Stimulated activated CD4-positive, alpha-beta T cell treated with anti-CD3 and anti-CD28 coated beads, Interleukin-4, amount 100 ng/mL, for 48 hours (primary cell): ENCODE data around the gene MCTP2.

Source experiments
- DNase-seq, 2 donors: peaks; one replicate each; pipeline ENCODE4 v3.0.0-alpha.2; 2020; ENCODE audit warnings: low read depth in 2 of 2

MCTP2 gene

GRCh38 chr15:94352636-94353487 lies 121.5 kb downstream of the MCTP2 start:
- DNase-seq = no peak

- no peak for DNase-seq
Measured at GRCh38 chr15:94353488-94353820, 122.1 kb downstream of the MCTP2 start.

DNA sequence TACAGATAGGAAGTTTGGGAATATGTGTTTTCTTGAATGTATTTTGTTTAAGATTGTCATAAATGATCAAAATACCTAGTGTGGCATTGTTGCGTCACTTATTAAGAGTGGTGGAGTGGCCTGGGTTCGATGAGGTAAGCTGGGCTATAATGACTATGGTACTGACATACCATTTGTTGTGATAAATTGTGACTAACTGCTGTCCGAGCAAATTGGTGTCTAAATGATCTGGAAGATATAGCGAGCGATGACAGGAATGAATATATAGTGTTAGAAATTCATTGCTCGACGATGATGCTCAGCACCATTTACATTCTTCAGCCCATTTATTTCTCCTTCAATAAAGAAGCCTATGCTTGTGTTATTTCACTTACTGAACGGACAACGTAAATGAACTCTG lies 123.3 kb downstream of the MCTP2 start:
- no peak for DNase-seq

DNA sequence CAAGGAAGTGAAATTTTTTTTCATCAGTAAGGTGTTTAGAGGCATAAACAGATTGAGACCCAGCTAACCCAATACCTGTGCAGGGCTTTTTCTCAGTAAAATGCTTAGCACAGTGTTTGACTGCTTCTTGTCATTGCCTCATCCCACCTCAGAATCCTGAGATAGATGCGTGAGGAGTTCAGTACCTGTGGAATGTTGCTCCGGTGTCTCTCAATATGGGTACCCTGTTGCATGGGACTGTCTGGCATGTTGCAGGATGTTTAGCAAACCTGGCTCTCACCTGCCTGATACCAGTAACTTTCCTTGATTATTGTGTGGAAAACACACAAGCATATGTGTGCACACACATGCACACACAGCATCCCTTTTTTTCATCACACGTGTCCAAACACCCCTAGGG lies 128.4 kb downstream of the MCTP2 start:
- no peak for DNase-seq

DNA sequence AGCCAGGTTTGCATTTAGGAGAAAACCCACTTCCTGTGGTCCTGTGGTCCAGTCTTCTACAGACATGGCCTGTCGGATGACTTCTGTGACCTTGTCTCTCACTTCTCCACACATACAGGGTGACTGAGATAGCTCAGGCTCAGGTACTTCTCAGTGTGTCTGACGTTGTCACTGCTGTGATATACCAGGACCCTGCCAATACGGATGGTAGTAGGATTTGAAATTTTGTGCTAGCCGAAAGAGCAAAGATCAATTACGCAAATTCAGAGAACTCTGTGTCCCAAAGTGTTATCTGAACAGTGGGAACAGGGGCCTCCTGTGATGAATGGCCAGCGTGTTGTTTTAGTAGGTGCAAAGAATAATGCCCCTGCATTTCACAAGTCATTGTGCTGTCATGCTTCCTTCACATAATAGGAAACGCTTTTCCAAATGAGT lies 128.9 kb downstream of the MCTP2 start:
- no peak for DNase-seq

DNA sequence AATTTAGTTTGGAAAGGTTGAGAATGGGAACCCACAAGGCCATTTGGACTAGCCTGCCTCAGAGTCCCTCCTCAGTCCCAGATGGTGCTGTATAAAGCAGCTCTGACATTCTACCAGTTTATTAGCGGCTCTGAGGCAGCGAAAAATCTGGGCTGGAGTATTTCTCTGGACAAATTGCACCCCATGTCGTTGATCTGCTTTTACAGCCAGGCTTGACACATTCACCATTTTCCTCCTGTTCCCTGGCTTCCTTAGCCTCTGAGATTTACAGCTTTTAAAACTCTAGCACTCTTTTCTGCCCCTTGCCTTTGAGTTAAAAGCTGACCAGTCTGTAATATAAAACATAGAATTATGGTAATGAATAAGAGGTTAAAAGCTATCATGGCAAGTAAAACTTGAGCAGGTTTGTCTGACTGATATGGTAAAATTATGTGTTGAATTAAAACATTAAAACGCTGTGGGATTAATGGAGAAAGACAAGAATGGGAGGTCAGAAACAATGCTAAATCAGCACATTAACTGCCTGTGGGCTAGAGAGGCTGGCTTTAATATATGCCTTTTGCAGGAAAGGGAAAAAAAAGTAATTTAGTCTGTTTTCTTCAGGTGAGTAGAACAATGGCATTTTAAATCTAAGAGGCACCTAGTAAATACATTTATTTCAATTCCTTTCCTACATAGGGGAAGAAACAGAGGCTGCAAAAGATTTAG lies 131.2 kb downstream of the MCTP2 start:
- no peak for DNase-seq

- DNase-seq = no peak
Measured at GRCh38 chr15:94363382-94363781, 132.0 kb downstream of the MCTP2 start.

DNA sequence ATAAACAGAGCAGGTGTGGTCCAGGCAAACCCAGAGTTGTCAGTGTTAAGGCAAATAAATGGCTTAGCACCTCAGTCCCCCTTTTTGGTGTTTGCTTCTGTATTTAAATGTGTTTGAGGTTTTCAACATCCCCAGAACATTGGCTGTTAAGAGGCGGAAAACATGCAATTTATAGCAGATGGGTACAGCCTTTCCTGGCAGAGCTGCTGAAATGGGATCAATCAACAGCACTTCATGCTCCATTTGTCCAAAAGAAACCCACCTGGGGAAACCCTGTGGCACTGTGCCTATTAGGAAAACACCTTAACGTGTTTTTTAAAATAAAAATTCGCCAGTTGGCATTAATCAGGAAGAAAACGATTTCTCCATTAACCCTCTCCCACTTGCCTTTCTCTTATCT lies 135.4 kb downstream of the MCTP2 start:
- DNase-seq = no peak

GRCh38 chr15:94367726-94368535 lies 136.6 kb downstream of the MCTP2 start:
- DNase-seq = no peak

DNA sequence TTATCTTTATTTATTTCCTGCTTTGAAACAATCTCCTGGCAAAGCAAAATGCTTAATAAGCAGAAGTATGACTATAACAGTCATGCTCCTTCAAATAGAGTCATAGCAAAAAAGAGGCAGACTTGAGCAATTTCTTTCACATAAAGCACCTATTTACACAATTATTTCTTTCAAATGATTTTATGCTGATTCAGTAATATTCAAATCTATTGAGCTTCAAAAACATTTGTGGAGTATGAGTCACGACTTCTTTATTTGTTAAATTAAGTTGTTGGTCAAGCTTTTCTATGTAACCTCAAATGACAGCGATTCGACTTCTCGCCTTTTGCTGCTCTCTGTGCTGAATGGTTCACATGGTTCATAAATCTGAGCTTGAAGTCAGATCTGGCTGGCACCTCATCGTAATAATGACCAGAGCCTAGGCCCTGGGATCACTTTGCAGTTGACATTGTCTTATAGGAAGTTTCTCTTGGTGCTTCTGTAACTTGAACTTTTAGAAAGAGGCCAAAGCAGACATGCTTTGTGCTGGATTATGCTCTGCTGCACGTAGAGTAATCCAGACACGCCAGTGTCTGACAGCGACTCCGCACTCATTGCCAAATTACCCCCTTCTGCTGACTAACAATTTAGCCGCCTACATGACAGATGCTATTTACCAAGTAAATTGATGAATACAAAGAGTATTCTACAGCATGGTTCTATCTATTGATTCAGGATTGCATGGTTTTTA lies 139.0 kb downstream of the MCTP2 start:
- DNase-seq = no peak

GRCh38 chr15:94370936-94371285 lies 139.6 kb downstream of the MCTP2 start:
- DNase-seq = no peak

DNA sequence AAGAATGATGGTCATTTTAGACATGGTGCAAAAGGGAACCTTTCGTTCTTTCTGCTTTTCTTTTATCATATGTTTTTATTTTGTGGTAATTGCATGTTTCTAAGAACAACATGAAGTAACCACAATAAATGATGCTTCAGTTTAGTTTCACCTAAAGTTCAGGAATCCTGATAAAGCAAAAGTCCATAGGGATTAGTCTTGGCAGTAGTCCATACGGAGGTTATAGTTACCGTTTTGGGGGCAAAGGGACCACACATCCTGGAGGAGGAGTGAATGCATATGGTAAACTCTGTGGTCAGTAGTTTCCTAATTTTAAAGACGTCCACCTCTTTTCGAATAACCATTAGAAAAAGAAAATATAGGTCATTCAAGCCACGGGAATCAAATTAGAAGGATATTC lies 141.5 kb downstream of the MCTP2 start:
- DNase-seq = no peak

GRCh38 chr15:94375997-94376396 lies 144.6 kb downstream of the MCTP2 start:
- no peak for DNase-seq

DNA sequence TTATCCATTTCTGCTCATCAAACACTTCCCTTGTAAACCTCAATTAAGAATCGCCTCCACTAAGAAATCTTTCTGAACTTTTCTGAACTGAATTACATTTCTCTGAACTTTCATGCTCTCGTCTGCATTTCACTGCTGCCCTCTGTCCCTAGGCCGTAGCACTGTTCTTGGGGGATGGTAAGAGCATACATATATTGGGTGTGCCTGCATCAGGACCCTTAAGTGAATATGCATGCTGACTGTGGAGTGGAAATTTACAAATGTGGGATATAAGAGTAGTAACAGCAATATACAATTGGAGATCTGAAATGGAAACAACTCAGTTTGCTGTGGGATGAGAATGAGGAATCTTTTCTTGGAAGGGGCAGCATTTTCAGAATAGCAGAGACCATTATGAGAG lies 148.6 kb downstream of the MCTP2 start:
- DNase-seq = no peak

GRCh38 chr15:94380798-94381197 lies 149.4 kb downstream of the MCTP2 start:
- DNase-seq = no peak

DNA sequence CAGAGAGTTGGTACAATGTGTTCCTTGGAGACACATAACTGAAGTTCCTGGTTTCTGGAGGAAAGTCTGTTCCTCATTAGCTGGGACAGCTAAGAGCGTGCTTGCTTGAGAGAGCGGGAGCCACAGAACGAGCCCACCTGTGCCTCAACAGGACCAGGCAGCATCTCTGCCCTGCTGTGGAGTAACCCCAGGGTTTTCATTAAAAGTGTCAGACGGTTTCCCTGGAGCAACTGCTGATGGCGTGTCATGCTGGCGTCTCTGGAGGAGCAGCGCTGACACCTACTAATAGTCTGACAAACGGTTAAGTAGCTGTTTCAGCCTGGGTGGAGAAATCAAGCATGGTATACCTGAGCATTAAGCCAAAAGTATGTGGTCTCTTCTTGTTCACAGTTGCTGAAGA lies 150.0 kb downstream of the MCTP2 start:
- no peak for DNase-seq

GRCh38 chr15:94383041-94383440 lies 151.7 kb downstream of the MCTP2 start:
- no peak for DNase-seq

DNA sequence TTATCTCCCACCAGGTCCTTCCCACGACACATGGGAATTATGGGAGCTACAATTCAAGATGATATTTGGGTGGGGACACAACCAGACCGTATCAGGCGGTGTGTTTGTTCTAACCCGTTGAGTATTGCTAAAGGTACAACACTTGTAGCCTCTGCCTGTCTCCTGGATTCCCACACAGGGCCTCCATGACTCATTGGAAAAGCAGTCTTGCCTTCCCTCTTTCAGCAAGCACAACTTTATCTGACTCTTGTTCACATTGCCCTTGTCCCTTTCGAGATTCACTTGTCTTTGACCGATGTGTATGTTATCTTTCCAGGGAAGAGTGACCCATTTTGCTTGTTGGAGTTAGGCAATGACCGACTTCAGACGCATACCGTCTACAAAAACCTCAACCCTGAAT lies 152.3 kb downstream of the MCTP2 start:
- no peak for DNase-seq

DNA sequence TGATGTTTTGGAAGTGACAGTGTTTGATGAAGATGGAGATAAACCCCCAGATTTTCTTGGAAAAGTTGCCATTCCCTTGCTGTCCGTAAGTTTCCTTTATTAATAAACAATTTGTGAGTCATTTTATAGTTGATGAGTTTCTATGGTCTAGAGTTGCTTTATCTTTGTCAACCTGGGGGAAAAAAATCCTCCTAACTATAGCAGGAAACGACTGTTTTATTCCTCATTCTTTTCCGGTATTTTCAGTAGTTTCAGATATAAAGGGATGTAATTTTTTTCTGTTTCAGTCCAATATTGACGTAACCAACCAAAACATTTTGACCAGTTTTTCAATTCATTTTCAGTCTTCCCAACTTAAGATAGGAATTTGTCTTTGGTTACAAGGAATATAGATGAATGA lies 154.1 kb downstream of the MCTP2 start:
- no peak for DNase-seq

GRCh38 chr15:94386351-94386750 lies 155.0 kb downstream of the MCTP2 start:
- no peak for DNase-seq

DNA sequence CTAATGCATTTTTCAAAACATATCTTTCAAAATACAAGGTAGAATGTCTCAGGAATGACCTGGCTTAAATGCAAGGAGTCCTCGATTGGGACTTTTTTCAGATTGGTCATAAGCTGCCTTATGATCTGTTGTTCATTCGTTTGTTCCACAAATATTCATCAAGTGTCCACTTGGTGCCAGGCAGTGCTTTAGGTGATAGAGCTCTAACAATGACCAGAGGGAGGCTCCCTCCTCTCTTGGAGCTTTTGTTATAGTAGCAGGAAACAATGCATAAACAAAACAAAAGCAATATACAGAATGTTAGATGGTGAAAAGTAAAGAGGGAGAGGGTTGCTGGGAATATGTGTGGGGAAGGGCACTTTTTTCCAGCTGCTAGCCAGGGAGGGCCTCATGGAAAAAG lies 156.1 kb downstream of the MCTP2 start:
- no peak for DNase-seq

GRCh38 chr15:94387849-94388441 lies 156.6 kb downstream of the MCTP2 start:
- no peak for DNase-seq
